GM23248 (cell line): ENCODE data around the gene ZNF862. TPM values are rescaled to one million over a fixed set of nuclear protein-coding genes. Genes with fewer than 3 reads are reported as not detected.

Experiments used
- DNase-seq: peaks from one replicate; pipeline ENCODE4 v3.0.0-alpha.2; 2015
- H2AFZ ChIP-seq: fragments of 200-600 bp; sonication (generic); 2 replicates; pipeline ENCODE4 v1.6.1; 2016; ENCODE audit warnings: antibody characterized with exemption
- H3F3A ChIP-seq: fragments of 200-600 bp; sonication (generic); 2 replicates; pipeline ENCODE4 v1.6.1; 2016; ENCODE audit warnings: mild to moderate bottlenecking, antibody characterized with exemption, mixed run types; ENCODE audit not compliant: insufficient read depth
- H3K27ac ChIP-seq: fragments of 200-600 bp; sonication (generic); 2 replicates; pipeline ENCODE4 v1.5.1; 2016; ENCODE audit warnings: mild to moderate bottlenecking
- H3K27me3 ChIP-seq: fragments of 200-600 bp; sonication (generic); replicated peaks from 2 replicates; pipeline ENCODE4 v1.6.1; 2016; ENCODE audit warnings: mild to moderate bottlenecking; ENCODE audit not compliant: insufficient read depth
- H3K36me3 ChIP-seq: fragments of 200-600 bp; sonication (generic); 2 replicates; pipeline ENCODE4 v1.6.1; 2016; ENCODE audit warnings: low read depth, mild to moderate bottlenecking
- H3K4me1 ChIP-seq: fragments of 200-600 bp; sonication (generic); 2 replicates; pipeline ENCODE4 v1.6.1; 2016; ENCODE audit warnings: mild to moderate bottlenecking; ENCODE audit not compliant: insufficient read depth
- H3K4me2 ChIP-seq: fragments of 200-600 bp; sonication (generic); one replicate; pipeline ENCODE4 v1.6.1; 2016; ENCODE audit warnings: mild to moderate bottlenecking; ENCODE audit not compliant: unreplicated experiment
- H3K4me3 ChIP-seq: fragments of 200-600 bp; sonication (generic); 2 replicates; pipeline ENCODE4 v1.5.1; 2016; ENCODE audit warnings: mild to moderate bottlenecking
- H3K79me2 ChIP-seq: fragments of 200-600 bp; sonication (generic); 2 replicates; pipeline ENCODE4 v1.6.1; 2016; ENCODE audit warnings: mild to moderate bottlenecking; ENCODE audit not compliant: insufficient read depth
- H3K9ac ChIP-seq: fragments of 200-600 bp; sonication (generic); 2 replicates; pipeline ENCODE4 v1.6.1; 2016; ENCODE audit warnings: mild to moderate bottlenecking
- H3K9me2 ChIP-seq: fragments of 200-600 bp; sonication (generic); 2 replicates; pipeline ENCODE4 v1.6.1; 2016; ENCODE audit warnings: mixed run types, mild to moderate bottlenecking, moderate library complexity; ENCODE audit not compliant: insufficient read depth
- H3K9me3 ChIP-seq: fragments of 200-600 bp; sonication (generic); one replicate; pipeline ENCODE4 v1.6.1; 2017; ENCODE audit warnings: low read depth
- H4K20me1 ChIP-seq: fragments of 200-600 bp; sonication (generic); 2 replicates; pipeline ENCODE4 v1.6.0; 2016; ENCODE audit not compliant: insufficient read depth
- EZH2 ChIP-seq: fragments of 200-600 bp; sonication (generic); IDR thresholded peaks from 2 replicates; pipeline ENCODE4 v1.6.1; 2018; ENCODE audit warnings: antibody characterized with exemption, mild to moderate bottlenecking; ENCODE audit not compliant: insufficient read depth, poor library complexity, severe bottlenecking
- EZH2phosphoT487 ChIP-seq: fragments of 200-600 bp; sonication (generic); IDR thresholded peaks from 2 replicates; pipeline ENCODE4 v1.6.1; 2018; ENCODE audit warnings: antibody characterized with exemption, moderate library complexity, mild to moderate bottlenecking, low read depth; ENCODE audit not compliant: insufficient read depth
- WGBS, 2 experiments: methylation state at CpG; one replicate each; pipeline ENCODE4 v1.1.6; 2015 to 2017; ENCODE audit warnings: low lambda C conversion rate in 2 of 2, low coverage in 1 of 2; ENCODE audit errors: missing lambda C conversion rate in 2 of 2; 5-methylcytosine and 5-hydroxymethylcytosine counted together
- in situ Hi-C: fragments of 300-500 bp; cut with MboI; formaldehyde crosslinking; loops from 2 replicates; pipeline ENCODE4 v1.15.0; 2020
- polyA plus RNA-seq: library from polyadenylated mRNA; unstranded; fragments of >200 nt; fragmentation: Nextera tagmentation; extraction: Ambion mirVana; gene quantifications from 2 replicates; pipeline ENCODE4 v1.2.1, GENCODE V29; 2016
- total RNA-seq: library from RNA; depleted of rRNA; stranded (reverse); fragments of >200 nt; shearing (Covaris generic); gene quantifications from 2 replicates; pipeline ENCODE4 v1.2.3, GENCODE V29; 2014

ZNF862 gene
- total and polyA plus RNA-seq, 2 experiments from 2014 or later = 3.5 to 9.7 TPM

GRCh38 chr7:149865437-149865836 is 27.3 kb downstream of the ZNF862 start:
- no peaks in the 10 kb centered on the region for H3K79me2 ChIP-seq
- no peaks in the 10 kb centered on the region for H4K20me1 ChIP-seq
- no peaks in the 10 kb centered on the region for H3K9me3 ChIP-seq
- H2AFZ ChIP-seq = no peak overlapping the region
- in situ Hi-C loops = no loop called here
- no peaks in the 10 kb centered on the region for H3K4me1 ChIP-seq
- H3K9me2 ChIP-seq = no peaks in the 10 kb centered on the region
- no peaks in the 10 kb centered on the region for H3K36me3 ChIP-seq
- H3K27ac ChIP-seq = no peak overlapping the region
- WGBS, 2 experiments = 82% methylated on average over 7 of the region's 7 CpGs
- no peak for DNase-seq
- no peaks in the 10 kb centered on the region for H3F3A ChIP-seq
- no peak overlapping the region for H3K4me3 ChIP-seq
- TF ChIP-seq EZH2 = no peak
- no peak for TF ChIP-seq EZH2phosphoT487
- no peak overlapping the region for H3K4me2 ChIP-seq
- no peak overlapping the region for H3K9ac ChIP-seq
- no peaks in the 10 kb centered on the region for H3K27me3 ChIP-seq

GRCh38 chr7:149866139-149866778 is 28.1 kb downstream of the ZNF862 start:
- Histone ChIP-seq H3K27ac (no peak overlapping the region), H3K4me1 (no peaks in the 10 kb centered on the region), H3K9me3 (no peaks in the 10 kb centered on the region), H3K79me2 (no peaks in the 10 kb centered on the region), H3K4me3 (no peak overlapping the region), H3K4me2 (no peak overlapping the region), H3K36me3 (no peaks in the 10 kb centered on the region), H3K9ac (no peak overlapping the region), H3K27me3 (no peaks in the 10 kb centered on the region), H4K20me1 (no peaks in the 10 kb centered on the region), H2AFZ (no peak overlapping the region), H3K9me2 (no peaks in the 10 kb centered on the region), H3F3A (no peaks in the 10 kb centered on the region)
- DNase-seq = no peak
- whole genome bisulfite sequencing, 2 experiments = 86 to 87% methylated on average over 16 of the region's 16 CpGs
- TF ChIP-seq EZH2 (no peak), EZH2phosphoT487 (no peak)
- in situ Hi-C loops = no loop called here

GRCh38 chr7:149866779-149867447 is 28.7 kb downstream of the ZNF862 start:
- no peak overlapping the region for H3K9ac ChIP-seq
- no peaks in the 10 kb centered on the region for H3K79me2 ChIP-seq
- WGBS, 2 experiments = 62 to 68% methylated on average over 11 of the region's 11 CpGs
- H3K27ac ChIP-seq = no peak overlapping the region
- H3K4me2 ChIP-seq = no peak overlapping the region
- DNase-seq = no peak
- H3F3A ChIP-seq = no peaks in the 10 kb centered on the region
- TF ChIP-seq EZH2 (no peak), EZH2phosphoT487 (no peak)
- no peaks in the 10 kb centered on the region for H3K9me3 ChIP-seq
- in situ Hi-C loops = no loop called here
- no peak overlapping the region for H3K4me3 ChIP-seq
- no peak overlapping the region for H2AFZ ChIP-seq
- H3K9me2 ChIP-seq = no peaks in the 10 kb centered on the region
- no peaks in the 10 kb centered on the region for H4K20me1 ChIP-seq
- no peaks in the 10 kb centered on the region for H3K27me3 ChIP-seq
- no peaks in the 10 kb centered on the region for H3K36me3 ChIP-seq
- no peaks in the 10 kb centered on the region for H3K4me1 ChIP-seq

GRCh38 chr7:149867762-149868622 is 29.8 kb downstream of the ZNF862 start:
- in situ Hi-C loops = no loop called here
- H3K4me2 ChIP-seq = no peak overlapping the region
- no peaks in the 10 kb centered on the region for H4K20me1 ChIP-seq
- H3K9me2 ChIP-seq = no peaks in the 10 kb centered on the region
- no peak for DNase-seq
- no peaks in the 10 kb centered on the region for H3K79me2 ChIP-seq
- H2AFZ ChIP-seq = no peak overlapping the region
- TF ChIP-seq EZH2 = no peak
- TF ChIP-seq EZH2phosphoT487 = no peak
- no peaks in the 10 kb centered on the region for H3K9me3 ChIP-seq
- H3F3A ChIP-seq = 0 out of 2 replicates have a peak, but pooled peaks cover 5% of the 10 kb centered on the region
- 74 to 80% methylated on average over 24 to 25 of the region's 25 CpGs for WGBS, 2 experiments
- no peak overlapping the region for H3K9ac ChIP-seq
- H3K36me3 ChIP-seq = no peaks in the 10 kb centered on the region
- H3K27me3 ChIP-seq = no peaks in the 10 kb centered on the region
- H3K4me1 ChIP-seq = no peaks in the 10 kb centered on the region; the same call in 1 of the 2 replicates
- no peak overlapping the region for H3K4me3 ChIP-seq
- no peak overlapping the region for H3K27ac ChIP-seq
